Inflammatory macrophage treated with lipopolysaccharide for 4 hours (primary cell): ENCODE results near the gene CEP85L.

Source experiments
- DNase-seq: peaks from one replicate; pipeline ENCODE4 v3.0.0-alpha.2; 2020

The CEP85L gene

DNA sequence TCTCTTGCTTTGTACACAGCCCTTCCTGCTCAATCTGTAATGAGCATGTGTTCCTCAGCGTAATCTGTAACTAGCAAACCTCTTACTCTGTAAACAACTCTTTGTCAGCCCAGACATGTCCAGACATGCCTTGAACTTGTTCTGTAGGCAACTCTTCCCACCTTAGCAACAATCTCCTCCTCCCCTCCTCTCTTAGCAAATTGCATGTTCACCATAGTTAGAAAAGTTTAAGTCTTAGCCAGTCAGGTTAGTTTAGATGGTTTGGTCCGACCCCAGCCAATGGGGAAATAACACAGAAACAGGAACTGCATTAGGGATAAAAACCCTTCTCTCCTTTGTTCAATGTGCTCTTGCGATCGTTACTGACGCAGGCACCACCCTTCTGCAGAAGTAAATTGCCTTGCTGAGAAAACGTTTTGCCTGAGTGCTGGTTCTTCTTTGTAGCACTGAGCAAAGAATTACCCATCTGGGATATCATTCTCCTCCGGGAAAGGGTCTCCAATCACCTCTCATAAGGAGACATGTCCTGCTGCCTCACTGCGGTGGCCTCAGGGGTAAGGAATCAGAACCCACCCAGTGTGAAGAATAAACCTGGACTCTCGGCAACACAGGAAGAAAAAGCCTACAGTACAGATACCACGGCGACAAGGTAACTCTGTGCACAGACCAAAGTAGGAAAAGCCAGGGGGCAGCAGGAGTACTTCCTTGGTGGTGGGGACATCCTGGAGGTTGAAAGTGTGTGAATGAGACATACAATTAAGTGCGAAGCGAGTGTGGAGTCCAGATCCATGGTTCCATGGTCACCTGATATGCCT is 77.1 kb downstream of the CEP85L start:
- no peak for DNase-seq

DNA sequence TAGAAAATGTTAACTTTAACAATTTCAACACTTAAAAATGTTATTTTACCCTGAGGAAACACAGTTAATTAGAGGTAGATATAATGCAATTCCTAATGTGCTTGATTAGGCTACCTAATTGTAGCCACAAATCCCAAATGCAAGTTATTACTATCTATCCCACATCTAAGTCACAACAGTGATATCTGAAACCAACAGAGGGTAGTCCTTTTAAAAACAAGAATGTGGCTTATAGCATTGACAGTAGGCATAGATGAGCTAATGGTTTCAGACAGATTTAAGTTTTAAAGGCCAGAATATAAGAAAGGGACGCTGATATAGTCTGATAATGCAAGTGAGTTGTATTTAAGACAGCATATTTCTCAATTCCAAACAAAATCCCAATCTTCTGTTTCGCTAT is 80.3 kb downstream of the CEP85L start:
- DNase-seq = no peak

DNA sequence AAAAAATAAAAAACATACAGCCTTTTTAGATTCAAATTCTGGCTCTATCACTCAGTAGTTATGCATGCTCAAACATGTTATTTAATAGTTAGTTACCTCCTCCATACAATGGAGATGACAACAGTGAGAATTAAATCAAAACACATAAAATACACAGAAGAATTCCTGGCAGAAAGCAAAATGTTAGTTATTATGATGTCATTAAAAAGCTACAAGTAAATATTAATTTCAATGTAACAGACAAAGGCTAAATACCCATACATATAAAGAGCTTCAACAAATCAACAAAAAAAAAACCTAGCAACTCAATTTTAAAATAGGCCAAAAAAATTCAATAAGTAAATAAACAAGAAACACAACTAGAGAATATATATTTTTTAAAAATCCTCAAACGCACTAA is 81.9 kb downstream of the CEP85L start:
- DNase-seq = no peak

DNA sequence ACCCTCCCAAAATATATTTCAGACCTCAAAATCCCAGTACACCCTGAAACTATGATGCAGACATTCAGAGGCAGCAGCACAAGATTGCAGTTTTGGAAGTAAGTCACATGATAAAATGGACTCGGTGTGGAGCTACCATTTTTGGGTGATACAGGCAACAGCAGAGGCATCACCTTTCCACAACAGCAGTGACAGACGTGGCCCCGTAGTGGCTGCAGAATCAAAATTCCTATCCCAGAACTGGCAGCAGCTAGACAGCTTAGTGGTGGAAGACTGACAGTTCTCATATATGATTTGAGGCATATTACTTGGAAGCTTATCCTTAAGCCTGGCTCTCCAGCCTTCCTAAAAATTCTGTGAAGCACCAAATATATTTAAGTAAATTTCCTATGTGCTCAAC is 83.4 kb downstream of the CEP85L start:
- no peak for DNase-seq

DNA sequence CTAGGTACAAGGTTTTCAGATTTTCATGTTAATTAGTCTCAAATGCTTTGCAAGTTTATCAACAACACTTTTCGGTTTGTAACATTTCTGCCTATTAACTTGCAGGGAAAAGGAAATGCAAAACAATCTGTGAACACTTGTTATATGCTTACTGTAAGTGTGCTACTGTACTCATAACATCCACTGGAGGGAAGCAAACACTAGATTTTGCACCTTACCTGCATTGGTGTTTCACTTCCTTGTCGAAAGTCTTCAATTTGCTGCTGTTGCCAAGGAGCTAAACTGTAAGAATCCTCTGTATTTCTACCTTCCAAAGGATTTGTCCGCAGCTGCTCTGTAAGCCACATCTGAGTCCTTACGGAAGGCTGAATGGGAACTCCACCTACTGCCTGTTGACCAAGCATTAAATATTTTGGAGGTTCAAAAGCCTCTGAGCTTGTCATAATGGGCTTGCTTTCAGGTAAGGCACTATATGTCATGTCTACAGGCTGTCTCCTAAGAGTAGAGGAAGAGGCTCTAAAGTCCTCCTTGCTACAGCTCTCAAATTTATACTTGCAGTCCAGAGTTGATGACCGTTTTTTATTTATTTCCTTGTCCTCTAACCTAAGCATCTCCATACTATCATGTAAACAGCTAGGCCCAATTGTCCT is 86.0 kb downstream of the CEP85L start:
- DNase-seq = peak; percentile 11

DNA sequence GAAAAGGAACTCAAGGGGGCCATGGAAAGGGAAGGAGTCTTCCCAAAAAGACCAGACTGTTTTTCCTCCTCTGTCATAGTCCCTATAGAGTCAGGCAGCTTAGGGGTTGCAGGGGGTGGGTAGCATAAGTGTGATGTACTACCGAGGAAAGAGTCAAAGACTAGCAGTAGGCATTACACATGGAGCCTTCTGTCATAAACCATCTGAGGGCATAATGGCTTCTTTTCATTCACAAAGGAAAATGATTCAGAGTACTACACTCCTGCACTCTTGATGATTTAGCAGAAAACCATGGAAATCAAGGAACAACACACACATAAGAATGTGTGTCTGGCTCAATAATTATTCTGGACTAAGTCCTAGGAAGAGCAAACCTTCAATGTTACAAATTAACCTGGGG is 88.4 kb downstream of the CEP85L start:
- no peak for DNase-seq

DNA sequence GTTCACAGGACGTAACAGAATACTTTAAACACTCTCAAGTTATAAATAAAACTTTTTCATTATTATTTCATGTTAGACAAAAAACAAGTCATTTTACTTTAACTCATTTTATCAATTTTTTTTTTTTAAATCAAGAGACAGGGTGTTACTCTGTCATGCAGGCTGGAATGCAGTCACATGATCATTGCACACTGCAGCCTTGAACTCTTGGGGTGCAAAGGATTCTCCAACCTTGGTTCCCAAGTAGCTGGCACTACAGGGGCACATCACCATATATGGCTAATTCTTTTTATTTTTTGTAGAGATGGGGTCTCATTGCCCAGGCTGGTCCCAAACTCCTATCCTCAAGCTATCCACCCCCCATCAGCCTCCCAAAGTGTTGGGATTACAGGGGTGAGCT is 89.1 kb downstream of the CEP85L start:
- no peak for DNase-seq

DNA sequence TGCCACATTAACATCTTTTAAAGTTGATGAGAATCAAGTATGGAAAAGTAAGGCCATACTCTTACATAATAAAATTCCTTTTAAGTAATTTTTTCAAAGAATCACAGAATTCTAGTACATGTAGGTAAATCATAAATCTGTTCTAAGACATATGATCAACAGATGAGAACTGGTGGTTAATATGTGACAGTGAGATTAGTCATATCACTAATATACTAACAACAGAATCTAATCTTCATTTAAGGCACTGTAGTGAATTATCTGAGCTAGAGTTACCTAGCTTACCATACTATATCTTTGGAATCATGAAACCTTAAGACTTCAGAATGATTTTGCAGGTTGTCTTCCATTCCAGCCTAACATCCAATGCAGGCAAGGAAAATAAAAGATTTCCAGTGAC is 91.7 kb downstream of the CEP85L start:
- no peak for DNase-seq

DNA sequence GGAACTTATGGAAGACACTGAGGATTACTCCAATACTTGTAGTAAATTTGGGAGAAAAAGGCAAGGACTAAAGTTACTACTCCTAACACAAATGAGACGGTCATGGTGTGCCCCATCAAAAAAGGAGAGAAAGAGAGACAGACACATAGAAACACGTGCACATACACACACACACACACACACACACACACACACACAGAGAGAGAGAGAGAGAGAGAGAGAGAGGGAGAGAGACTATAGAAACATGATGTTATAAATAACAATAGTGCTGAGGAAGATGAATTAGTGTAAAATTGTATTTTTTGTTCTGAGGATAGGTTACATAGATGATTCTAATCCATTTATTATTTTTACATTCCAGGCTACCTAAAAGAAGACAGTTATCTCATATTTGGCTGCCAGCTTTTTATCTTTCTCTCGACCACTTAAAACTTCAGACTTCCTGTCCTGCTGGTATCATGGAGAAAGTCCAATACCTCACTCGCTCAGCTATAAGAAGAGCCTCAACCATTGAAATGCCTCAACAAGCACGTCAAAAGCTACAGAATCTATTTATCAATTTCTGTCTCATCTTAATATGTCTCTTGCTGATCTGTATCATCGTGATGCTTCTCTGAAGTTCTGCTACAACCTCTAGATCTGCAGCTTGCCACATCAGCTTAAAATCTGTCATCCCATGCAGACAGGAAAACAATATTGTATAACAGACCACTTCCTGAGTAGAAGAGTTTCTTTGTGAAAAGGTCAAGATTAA is 92.8 kb downstream of the CEP85L start:
- no peak for DNase-seq

DNA sequence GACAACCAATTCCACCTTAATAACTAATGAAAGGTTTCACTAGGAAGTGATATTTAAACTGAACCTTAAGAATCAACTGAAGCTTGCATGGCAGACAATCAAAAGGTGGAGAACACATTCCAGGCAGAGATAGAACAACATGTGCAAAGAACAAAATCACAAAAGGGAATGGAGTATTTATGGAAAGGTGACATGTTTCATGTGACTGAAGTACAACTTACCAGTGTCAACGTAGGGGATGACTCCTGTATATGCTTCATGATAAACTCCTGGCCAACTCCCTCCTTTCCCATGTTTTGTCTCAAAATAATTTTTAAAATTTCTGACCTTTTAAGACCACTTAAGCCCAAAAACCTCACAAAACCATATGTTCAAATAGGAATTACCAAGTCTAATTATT is 96.7 kb downstream of the CEP85L start:
- DNase-seq = no peak

DNA sequence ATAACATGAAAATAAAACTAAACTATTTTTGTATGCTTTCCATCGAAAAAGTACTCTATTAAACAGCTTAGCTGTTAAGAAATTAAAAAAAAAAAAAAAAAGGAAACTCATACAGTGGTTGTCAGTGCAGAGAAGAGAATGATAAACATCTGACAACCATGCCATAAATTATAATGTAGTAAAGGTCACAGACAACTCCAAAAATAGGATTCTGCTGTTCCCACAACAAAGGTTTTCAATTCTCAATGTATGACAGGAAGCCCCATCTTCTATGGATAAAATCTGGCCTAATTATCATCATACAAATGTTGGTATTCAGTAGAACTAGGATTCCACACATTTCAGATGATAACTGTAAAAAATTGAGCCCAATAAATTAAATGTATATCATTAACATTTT is 98.3 kb downstream of the CEP85L start:
- DNase-seq = no peak

DNA sequence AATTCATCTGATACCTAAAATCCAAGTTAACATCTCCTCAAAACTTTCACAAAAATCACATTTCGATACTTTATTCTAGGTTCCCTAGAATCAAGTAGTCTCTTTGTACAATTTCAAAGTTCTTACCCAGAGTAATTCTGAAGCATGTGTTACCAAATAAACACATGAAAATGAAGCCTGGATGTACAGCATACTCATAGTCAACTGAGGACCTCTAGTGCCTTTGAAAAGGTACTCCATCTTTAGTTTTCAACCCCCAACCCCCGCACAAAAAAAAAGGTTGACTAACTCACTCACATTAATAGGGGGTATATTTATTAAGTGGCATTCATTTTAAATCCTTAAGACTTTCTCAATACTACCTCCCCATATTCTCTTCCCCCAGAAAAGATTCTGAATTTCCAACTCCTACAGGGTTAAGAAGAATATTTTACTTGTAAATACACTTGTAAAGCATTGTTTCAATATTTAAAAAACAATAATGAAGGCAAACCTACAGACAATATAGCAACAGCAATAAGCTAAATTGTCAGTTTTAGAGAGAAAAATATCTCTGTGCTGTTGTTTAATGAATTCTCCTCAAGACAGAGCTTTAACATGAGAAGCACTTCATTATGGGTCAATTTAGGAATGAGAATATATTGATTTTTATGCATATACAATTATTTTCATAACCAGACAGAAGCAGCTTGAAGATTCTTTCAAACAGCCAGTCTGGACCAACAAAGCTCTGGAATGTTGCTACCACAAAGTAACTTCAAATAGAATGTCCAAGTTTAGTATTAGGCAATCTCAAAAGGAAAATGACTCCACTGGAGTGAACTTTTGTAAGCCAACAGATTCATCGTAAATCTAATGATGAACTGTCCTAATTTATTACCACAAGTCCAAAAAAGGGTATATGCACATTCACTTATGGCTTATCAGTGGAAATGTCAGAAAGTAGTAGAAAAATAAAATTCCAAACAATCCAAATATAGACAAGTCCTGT is 100.0 kb downstream of the CEP85L start:
- DNase-seq = peak; percentile 36

DNA sequence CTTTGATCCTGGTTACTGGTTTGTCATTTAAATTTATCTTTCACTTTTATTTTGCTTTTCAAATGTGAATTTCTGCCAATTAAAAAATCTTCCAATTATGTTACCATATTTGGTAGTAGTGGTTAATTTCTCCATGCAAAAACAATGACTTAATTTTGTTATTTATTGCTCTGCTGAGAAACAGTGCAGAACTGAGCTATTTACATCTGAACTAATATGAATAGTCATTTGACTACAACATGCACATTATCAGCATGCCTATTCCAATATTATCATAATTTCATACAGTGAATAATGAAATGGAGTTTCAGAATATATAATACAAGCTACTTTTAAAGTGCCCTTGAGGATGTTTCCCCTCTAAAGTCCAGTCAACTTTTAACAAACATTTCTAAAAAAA is 102.8 kb downstream of the CEP85L start:
- DNase-seq = no peak

DNA sequence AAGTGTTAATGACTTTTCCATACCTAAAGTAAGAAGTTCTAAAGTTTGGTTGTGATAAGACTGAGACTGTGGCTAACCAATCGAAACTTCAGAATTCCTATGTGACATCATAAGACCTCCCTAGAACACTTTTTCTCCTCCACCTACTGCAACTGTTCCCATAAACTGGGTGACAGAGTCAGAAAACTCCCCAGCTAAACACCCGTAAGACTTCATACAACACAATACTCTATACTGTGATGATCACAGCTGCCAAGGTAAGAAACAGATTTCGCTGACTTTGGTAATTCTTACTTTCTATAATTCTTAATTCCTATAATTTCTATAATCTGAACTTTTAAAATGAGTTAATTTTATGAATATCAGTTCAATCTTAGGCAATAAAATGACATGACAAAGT is 103.3 kb downstream of the CEP85L start, which contains the start of gene PLN:
Gene PLN (plus strand): TSS at position 161 of the 400 bp plus-strand sequence. CDS start 10,626 bp downstream, outside the sequence.
- DNase-seq = no peak

DNA sequence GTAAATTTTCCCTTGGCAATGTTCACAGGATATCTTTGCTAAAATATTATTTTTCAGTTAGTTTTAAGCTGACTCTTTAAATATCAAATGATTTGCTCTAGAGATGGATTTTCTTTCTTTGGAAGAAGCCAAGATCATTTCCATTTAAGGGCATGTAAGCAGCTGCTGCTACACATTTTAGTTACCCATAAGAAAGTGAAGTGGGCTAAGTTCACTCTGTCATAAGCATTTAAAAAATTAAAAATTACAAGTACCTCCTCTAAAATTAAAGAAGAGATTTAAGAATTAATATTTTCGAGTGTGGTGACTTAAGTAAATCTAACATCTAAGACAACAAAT is 104.5 kb downstream of the CEP85L start:
- no peak for DNase-seq

DNA sequence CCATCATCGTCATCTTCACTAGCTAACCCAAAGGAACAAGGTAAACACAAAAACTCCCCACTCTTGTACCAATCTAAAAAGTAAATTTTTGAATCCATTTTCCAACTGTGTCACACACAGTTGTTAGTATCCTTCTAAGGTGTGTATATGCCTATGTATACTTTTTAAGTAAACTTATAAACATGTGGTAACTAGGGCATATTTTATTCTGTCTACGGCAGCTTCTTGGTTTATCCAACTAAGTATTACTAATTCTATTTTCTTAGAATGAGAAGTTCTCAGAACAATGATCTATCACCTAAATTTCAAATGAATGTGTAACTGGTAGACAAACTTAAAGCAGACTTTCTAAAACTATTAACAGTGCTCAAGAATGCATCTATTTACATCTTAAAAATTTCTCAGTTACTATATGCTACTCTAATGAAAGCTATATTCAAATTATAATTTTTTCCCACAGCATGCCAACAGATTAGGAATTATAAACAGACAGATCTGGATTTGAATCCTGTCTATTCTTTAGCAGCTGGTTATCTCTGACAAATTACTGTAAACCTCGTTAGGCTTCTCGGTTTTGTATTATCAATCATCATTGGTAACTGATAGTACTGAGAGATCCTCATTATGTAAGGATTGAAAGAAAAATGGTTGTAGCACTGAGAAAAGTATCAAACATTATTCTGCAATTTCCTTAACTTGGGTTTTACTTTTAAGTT is 105.1 kb downstream of the CEP85L start:
- DNase-seq = no peak

DNA sequence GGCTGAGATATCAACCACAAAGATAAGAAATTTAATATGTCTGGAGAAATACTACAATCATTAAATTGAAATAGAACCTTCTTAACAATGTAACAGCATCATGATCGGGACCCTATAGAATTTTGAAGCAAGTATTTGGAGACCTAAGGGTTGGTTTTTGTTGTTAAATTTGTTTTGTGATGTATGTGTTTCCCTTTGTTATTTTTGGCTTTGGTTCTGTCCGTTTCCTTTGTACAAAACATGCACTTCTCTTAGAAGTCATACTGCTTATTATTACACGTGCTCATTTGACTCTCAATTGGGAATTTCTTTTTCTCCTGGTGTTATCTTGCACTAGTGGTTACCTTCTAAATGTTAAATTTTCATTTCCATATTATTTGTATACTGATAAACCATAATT is 107.3 kb downstream of the CEP85L start:
- no peak for DNase-seq

DNA sequence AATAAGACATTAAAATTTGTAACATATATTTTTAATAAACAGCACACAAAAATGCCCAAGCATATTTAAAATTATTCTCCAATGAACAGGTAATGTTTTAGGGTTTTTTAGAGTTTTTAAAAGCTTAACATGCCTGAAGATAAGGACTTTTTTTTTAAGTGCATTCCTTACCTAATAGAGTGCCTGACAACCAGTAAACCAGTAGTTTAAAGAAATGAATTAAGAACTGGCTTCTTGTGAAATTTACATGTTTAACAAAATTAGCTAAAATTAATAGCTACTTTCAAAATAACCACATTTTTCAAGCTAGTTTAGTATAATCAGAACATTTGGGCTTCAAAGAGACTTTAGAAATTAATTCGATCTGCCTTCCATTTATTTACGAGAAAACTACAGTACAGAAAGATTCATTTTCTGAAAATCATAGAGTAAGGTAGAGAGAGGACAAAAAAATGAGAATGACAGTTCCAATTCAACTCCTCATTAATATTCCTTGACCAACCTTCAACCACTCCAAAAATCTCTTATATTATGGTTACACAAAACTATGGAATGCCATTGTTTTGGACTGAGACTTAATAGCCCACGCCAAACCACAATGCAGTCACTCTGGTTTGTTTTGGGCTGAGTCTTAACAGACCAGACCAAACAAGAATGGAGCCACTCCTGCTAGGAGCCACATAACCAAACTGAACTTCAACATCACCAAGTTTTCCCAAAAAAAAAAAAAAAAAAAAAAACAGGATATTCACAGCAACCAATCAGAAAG is 109.0 kb downstream of the CEP85L start:
- no peak for DNase-seq

DNA sequence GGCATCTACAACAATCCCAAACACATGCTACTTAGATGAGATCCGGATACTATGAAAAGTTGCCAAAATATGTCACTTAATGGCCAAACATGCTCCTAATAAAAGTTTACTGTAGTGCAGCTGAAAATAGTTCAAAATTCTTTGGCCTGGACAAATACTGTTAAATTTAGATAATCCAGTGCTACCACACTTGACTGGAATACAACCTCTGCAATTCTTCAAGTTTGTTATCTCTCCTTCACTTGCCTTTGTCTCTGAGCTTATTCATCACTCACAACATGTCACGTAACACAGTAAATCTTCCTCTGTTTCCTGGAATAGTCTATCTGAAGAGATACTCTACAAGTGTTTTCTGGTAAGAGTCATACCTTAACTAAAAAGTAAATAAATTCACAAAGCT is 113.8 kb downstream of the CEP85L start:
- DNase-seq = no peak

DNA sequence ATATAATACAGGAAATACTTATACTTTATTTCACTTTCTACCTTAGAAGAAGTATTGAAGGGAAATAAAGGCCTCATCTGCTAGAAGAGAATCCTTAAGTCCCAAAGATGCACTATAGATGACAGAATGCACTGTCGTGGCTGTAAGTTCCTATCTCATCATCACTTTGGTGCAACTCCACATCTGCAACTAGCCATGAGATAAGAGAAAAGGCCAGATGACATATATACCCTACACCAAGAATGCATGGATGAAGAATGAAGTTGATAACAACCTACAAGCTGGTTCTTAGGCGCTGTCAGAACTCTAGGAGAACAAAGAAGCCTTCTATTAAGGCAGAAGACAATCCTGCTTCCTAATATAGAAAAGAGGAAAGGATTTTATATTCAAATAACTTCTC is 114.9 kb downstream of the CEP85L start:
- no peak for DNase-seq

DNA sequence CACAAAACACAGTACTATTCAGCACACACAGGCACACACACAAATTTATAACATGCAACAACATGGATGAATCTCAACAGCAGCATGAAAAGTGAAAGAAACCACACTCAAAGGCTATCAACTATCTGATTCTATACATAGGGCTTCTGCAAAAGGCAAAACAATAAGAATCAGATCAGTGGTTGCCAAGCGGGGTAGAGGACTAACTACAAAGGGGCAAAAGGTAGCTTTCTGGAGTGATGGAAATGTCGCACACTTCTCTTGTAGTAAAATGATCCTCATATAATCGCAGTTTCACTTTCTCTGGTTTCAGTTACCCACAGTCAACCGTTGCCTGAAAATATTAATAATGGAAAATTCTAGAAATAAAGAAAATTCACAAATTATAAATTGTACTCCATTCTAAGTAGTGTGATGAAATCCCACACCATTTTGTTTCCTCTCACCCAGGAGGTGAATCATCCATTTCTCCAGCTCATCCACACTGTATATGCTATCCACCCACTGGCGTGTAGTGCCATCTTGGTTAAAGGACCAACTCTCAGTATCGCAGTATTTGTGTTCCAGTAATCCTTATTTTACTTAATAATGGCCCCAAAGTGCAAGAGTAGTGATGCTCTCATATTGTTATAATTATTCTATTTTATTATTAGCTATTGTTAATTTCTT is 116.1 kb downstream of the CEP85L start:
- DNase-seq = no peak
